Epithelial cell of prostate (primary cell): ENCODE measurements around the gene SNX13.
"Not testable (repeated sequence)": the region's sequence is repeated elsewhere in the genome, so short reads cannot be mapped to it uniquely, and the experiment has no call there.

Source experiments
- DNase-seq: peaks from one replicate; pipeline ENCODE4 v3.0.0-alpha.2; 2011; ENCODE audit warnings: low read depth, low spot score
- H3K27ac ChIP-seq: fragments of 450-650 bp; 2 replicates; pipeline ENCODE4 v1.5.1; 2017; ENCODE audit warnings: mild to moderate bottlenecking

SNX13 gene

GRCh38 chr7:17916786-17917185 is 23.5 kb downstream of the SNX13 start:
- DNase-seq = no peak
- H3K27ac ChIP-seq = no peak overlapping the region

GRCh38 chr7:17915796-17916195 is 24.5 kb downstream of the SNX13 start:
- no peak overlapping the region for H3K27ac ChIP-seq
- DNase-seq = no peak

GRCh38 chr7:17915168-17915567 is 25.1 kb downstream of the SNX13 start:
- no peak for DNase-seq
- no peak overlapping the region for H3K27ac ChIP-seq

- H3K27ac ChIP-seq = no peak overlapping the region
Measured at GRCh38 chr7:17913250-17913649, 27.0 kb downstream of the SNX13 start.

GRCh38 chr7:17912536-17913235 is 27.6 kb downstream of the SNX13 start:
- H3K27ac ChIP-seq = no peak overlapping the region
- DNase-seq = no peak

More at GRCh38 chr7:17913250-17913649, 27.0 kb downstream of the SNX13 start:
- no peak for DNase-seq

- no peak overlapping the region for H3K27ac ChIP-seq
- DNase-seq = no peak
Measured at GRCh38 chr7:17912050-17912449, 28.2 kb downstream of the SNX13 start.

GRCh38 chr7:17910377-17910776 is 29.9 kb downstream of the SNX13 start:
- DNase-seq = no peak
- peak overlapping the region; percentile 15 for H3K27ac ChIP-seq

GRCh38 chr7:17909310-17909709 is 31.0 kb downstream of the SNX13 start:
- not testable (repeated sequence) for H3K27ac ChIP-seq

GRCh38 chr7:17907014-17907413 is 33.3 kb downstream of the SNX13 start:
- H3K27ac ChIP-seq = no peak overlapping the region
- no peak for DNase-seq

More at GRCh38 chr7:17909310-17909709, 31.0 kb downstream of the SNX13 start:
- DNase-seq = not testable (repeated sequence)

- no peak overlapping the region for H3K27ac ChIP-seq
- no peak for DNase-seq
Measured at GRCh38 chr7:17903337-17903736, 37.0 kb downstream of the SNX13 start.

GRCh38 chr7:17902599-17902998 is 37.7 kb downstream of the SNX13 start:
- no peak for DNase-seq
- H3K27ac ChIP-seq = no peak overlapping the region

GRCh38 chr7:17900464-17900863 is 39.8 kb downstream of the SNX13 start:
- H3K27ac ChIP-seq = no peak overlapping the region
- no peak for DNase-seq

GRCh38 chr7:17898111-17898510 is 42.2 kb downstream of the SNX13 start:
- no peak overlapping the region for H3K27ac ChIP-seq

GRCh38 chr7:17887286-17887685 is 53.0 kb downstream of the SNX13 start:
- H3K27ac ChIP-seq = no peak overlapping the region
- DNase-seq = no peak

More at GRCh38 chr7:17898111-17898510, 42.2 kb downstream of the SNX13 start:
- no peak for DNase-seq

- no peak overlapping the region for H3K27ac ChIP-seq
- DNase-seq = no peak
Measured at GRCh38 chr7:17882685-17883084, 57.6 kb downstream of the SNX13 start.

GRCh38 chr7:17879075-17879661 is 61.1 kb downstream of the SNX13 start:
- no peak for DNase-seq
- H3K27ac ChIP-seq = no peak overlapping the region

- H3K27ac ChIP-seq = no peak overlapping the region
- DNase-seq = no peak
Measured at GRCh38 chr7:17878627-17879026, 61.7 kb downstream of the SNX13 start.

- DNase-seq = no peak
Measured at GRCh38 chr7:17871815-17872533, 68.3 kb downstream of the SNX13 start.

GRCh38 chr7:17870406-17870805 is 69.9 kb downstream of the SNX13 start:
- H3K27ac ChIP-seq = no peak overlapping the region
- DNase-seq = no peak

More at GRCh38 chr7:17871815-17872533, 68.3 kb downstream of the SNX13 start:
- no peak overlapping the region for H3K27ac ChIP-seq

- H3K27ac ChIP-seq = no peak overlapping the region
- DNase-seq = no peak
Measured at GRCh38 chr7:17863809-17864143, 76.5 kb downstream of the SNX13 start.

GRCh38 chr7:17863095-17863808 is 77.0 kb downstream of the SNX13 start:
- H3K27ac ChIP-seq = no peak overlapping the region
- DNase-seq = no peak
